Esophagus mucosa (tissue), 1 donor: Measurements from ENCODE around the gene SAMD10. TPM values are rescaled to one million over a fixed set of nuclear protein-coding genes. Genes with fewer than 3 reads are reported as not detected.
A peak's percentile ranks its signal among the peaks of the same experiment; 100 is the strongest.
"Not testable (repeated sequence)": the region's sequence is repeated elsewhere in the genome, so short reads cannot be mapped to it uniquely, and the experiment has no call there.

Experiments used
- ATAC-seq: fragments of 200-7000 bp; cut with Tn5 transposase; one replicate; pipeline ENCODE4 v1.9.1; 2020
- total RNA-seq: library from RNA; stranded (reverse); gene quantifications from one replicate; pipeline ENCODE4 v1.2.4, GENCODE V29; 2023
- donor health status: DM: yes; HTN: yes; CAD: no.

SAMD10 gene
- 5.7 TPM for total RNA-seq

GRCh38 chr20:63979557-63980316 is at the start of gene SAMD10:
Gene SAMD10 (minus strand): TSS chr20:63979642. CDS start chr20:63979467, 175 bp downstream.
- peak; percentile 9 for ATAC-seq

- ATAC-seq = no peak
These were observed 48.7 kb upstream of the SAMD10 start for GRCh38 chr20:64027981-64028685.

GRCh38 chr20:64025826-64026412 is 46.5 kb upstream of the SAMD10 start:
- peak; percentile 5 for ATAC-seq

GRCh38 chr20:64025101-64025825 is 45.8 kb upstream of the SAMD10 start:
- ATAC-seq = peak; percentile 10

GRCh38 chr20:64024141-64024990 is 44.9 kb upstream of the SAMD10 start:
- ATAC-seq = no peak

- ATAC-seq = no peak
These were observed 44.1 kb upstream of the SAMD10 start for GRCh38 chr20:64023361-64024140.

- ATAC-seq = no peak
These were observed 43.4 kb upstream of the SAMD10 start for GRCh38 chr20:64022671-64023360.

- ATAC-seq = no peak
These were observed 41.9 kb upstream of the SAMD10 start for GRCh38 chr20:64021124-64021975.

- ATAC-seq = peak; percentile 39
These were observed 36.2 kb upstream of the SAMD10 start for GRCh38 chr20:64015635-64016034.

GRCh38 chr20:64012385-64013154 is 33.1 kb upstream of the SAMD10 start:
- ATAC-seq = not testable (repeated sequence)

- no peak for ATAC-seq
These were observed 31.9 kb upstream of the SAMD10 start for GRCh38 chr20:64011366-64011779.

GRCh38 chr20:64010711-64011237 is 31.3 kb upstream of the SAMD10 start:
- no peak for ATAC-seq

- no peak for ATAC-seq
These were observed 30.5 kb upstream of the SAMD10 start for GRCh38 chr20:64009811-64010387.

- ATAC-seq = no peak
These were observed 27.5 kb upstream of the SAMD10 start for GRCh38 chr20:64006902-64007301.

GRCh38 chr20:64006490-64006889 is 27.0 kb upstream of the SAMD10 start:
- ATAC-seq = no peak

GRCh38 chr20:64005394-64005793 is 26.0 kb upstream of the SAMD10 start:
- ATAC-seq = peak; percentile 17

- ATAC-seq = peak; percentile 93
These were observed 24.7 kb upstream of the SAMD10 start for GRCh38 chr20:64003960-64004725.
